Activated CD8-positive, alpha-beta memory T cell treated with anti-CD3 and anti-CD28 coated beads, Interleukin-2, amount 50 U/mL, for 1 hour (primary cell): ENCODE data around the gene POLDIP3.

ENCODE experiments used
- DNase-seq: peaks from one replicate; pipeline ENCODE4 v3.0.0-alpha.2; 2020; ENCODE audit errors: extremely low read depth

POLDIP3 gene, protein sequence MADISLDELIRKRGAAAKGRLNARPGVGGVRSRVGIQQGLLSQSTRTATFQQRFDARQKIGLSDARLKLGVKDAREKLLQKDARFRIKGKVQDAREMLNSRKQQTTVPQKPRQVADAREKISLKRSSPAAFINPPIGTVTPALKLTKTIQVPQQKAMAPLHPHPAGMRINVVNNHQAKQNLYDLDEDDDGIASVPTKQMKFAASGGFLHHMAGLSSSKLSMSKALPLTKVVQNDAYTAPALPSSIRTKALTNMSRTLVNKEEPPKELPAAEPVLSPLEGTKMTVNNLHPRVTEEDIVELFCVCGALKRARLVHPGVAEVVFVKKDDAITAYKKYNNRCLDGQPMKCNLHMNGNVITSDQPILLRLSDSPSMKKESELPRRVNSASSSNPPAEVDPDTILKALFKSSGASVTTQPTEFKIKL

DNA sequence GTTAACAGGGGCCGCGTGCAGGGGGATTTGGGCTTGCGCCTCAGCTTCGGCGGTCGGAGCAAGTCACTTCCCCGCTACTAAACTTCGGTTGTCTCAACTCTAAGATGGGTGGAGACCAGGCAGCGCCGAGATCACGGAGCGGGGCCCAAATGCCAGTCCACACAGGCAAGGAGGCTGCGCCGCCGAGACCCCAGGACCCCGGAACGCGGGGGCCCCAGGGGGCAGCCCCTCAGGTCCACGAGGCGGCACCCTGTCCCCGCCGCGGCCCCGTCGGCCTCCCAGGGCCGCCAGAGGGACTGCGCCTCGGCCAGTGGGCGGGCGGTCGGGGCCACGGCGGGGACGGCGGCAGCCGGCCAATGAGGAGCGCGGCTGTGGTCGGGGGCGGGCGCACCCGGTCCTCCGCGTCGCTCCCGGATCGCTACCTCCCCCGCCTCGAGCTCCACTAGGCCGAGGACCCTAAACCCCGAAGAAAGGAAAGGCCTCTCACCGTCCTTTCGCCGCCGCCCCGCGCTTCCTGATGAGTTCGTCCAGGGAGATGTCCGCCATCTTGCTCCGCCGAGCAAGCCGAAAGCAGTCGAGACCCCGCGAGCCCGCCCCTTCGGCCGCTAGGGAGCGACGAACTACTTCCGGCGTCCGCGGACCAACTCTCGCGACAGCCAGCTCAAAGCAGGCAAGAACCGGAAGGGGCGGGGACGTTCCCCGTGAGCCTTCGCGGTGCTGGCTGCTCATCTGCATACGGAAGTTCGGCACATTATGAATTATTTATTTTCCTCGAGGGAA is at the start of gene POLDIP3:
Gene POLDIP3, minus strand, starts transcription at position 572 of the 780 bp plus-strand sequence. Its CDS starts 26 bp downstream, at position 546.
- peak; percentile 97 for DNase-seq

DNA sequence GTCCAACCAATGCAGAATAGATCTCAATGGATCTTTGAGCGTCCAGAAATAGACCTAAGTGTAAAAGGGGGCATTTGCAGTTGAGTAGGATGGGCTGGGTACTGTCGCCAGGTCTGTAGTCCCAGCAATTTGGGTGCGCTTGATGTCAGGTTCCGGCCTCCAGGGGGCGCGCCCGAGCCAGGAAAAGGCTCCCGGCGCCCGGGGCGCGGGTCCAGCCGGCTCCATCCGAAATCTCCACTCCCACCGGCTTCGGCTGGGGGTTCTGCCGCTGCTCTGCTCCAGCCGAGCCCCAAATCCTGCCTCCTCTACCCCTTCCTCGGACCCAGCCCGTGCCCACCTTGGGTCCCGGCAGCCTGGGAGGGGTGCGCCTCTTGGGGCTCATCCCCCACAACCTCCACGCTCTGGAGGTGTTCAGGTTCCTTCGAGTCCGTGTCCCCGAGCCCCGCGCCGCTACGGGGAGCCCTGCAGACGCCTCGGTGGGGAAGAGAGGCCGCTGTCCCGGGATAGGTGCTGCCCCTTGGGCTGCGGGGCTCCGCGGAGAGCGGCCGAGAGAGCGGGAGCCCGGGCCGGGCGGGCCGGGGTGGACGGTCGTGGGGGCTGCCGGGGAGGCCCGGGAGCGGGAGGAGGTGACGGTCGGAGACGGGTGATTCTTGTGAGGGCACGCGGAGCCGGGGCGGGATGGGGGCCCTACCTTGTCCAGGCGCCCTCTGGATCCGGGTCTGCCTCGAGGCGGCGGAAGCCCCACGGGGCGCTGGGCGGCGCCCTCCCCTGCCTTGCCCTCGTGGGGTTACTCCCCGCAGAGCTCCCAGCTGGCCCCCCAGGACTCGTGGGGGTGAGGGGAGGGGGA is 47.5 kb upstream of the POLDIP3 start:
- peak; percentile 36 for DNase-seq

DNA sequence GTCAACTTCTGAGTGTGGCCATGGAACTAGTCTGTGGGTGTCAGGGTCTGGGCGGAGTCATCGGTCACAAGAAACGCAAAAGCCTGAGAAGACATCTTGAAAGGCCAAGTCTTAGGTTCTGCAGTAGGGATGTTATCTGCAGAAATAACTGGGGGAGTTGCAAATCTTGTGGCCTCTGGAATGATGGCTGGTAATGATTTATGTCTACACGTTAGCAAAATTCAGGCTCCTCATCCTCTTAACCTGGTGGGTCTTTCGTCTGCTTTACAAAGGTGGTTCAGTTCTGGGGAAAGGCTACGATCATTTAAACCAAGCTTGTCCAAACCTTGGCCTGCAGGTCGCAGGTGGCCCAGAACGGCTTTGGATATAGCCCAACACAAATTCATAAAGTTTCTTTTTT is 41.9 kb upstream of the POLDIP3 start:
- DNase-seq: no peak

DNA sequence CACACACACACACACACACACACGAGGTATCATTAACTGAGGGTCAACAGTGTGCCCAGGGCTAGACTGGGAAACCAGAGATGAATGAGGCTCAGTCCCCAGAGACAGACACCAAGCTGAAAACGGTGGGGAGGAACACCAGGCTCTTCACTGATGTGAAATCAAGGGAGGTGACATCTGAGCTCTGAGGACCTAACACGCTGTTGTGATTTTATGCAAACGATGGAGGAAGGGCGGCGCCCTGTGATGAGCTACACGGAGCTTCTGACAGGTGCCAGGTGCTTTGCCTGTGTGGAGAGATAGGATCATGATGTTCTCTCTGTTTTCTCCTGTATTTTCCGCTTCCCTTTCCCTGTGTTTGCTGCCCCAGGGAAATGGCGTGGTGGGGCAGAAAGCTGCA is 41.0 kb upstream of the POLDIP3 start:
- DNase-seq: no peak

DNA sequence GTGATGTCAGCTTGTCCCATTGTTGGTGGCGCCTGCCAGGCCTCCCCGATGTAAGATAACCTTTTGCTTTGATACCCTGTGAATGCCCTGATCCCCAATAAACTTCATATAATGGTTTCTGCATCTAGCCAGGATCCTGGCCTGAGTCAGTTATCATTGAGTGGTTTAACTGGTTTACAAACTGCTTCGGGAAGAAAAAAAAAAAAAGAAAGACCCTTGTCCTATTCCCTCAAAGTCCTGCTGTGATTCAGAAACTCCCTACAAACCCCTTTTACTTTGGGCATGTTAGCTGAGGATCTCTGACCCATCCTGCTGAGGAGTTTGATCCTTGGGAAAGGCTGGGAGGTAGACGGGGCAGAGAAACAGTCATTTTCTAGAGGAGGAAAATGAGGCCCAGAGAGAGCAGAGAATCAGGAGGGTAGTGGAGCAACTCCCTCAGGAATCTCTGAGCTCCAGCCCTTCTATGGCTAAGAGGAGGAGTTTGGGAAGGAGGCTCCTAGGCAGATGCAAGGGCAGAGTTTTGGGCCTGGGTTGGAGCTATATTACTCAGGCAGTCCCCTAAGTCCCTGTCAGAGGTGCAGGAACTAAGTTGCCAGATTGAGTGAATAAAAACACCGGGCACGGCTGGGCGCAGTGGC is 39.9 kb upstream of the POLDIP3 start:
- DNase-seq: no peak

DNA sequence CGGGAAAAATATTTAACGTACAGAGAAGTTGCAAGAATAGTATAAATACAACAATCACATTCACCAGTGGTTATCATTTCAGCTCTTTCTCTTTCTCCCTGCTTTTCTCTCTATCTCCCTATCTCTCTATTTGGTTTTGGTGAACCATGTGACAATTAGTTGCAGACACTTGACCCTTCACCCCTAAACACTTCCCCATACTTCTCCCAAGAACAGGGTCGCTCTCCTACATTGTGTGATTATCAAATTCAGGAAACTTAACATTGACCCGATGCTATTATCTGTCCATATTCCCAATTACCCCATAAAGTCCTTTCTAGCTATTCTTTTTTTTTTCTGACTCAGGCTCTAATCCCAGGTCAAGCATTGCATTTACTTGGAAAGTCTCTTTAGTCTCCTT is 39.3 kb upstream of the POLDIP3 start:
- no peak for DNase-seq

DNA sequence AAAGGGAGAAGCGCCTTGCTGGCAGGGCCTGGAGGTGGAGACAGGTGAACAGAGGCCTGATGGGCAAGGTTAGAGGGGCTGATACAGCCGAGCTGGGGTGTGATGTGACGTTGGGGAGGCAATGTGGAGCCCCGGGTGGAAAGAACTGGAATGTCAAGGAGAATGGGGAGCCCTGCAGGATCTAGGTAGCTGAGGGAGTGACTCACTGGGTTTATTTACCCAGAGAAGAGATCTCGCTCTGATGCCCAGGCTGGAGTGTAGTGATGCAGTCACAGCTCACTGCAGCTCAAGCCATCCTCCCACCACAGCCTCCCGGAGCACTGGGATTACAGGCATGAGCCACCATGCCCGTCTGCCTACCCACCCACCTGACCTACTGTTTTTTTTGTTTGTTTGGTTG is 36.5 kb upstream of the POLDIP3 start:
- no peak for DNase-seq

DNA sequence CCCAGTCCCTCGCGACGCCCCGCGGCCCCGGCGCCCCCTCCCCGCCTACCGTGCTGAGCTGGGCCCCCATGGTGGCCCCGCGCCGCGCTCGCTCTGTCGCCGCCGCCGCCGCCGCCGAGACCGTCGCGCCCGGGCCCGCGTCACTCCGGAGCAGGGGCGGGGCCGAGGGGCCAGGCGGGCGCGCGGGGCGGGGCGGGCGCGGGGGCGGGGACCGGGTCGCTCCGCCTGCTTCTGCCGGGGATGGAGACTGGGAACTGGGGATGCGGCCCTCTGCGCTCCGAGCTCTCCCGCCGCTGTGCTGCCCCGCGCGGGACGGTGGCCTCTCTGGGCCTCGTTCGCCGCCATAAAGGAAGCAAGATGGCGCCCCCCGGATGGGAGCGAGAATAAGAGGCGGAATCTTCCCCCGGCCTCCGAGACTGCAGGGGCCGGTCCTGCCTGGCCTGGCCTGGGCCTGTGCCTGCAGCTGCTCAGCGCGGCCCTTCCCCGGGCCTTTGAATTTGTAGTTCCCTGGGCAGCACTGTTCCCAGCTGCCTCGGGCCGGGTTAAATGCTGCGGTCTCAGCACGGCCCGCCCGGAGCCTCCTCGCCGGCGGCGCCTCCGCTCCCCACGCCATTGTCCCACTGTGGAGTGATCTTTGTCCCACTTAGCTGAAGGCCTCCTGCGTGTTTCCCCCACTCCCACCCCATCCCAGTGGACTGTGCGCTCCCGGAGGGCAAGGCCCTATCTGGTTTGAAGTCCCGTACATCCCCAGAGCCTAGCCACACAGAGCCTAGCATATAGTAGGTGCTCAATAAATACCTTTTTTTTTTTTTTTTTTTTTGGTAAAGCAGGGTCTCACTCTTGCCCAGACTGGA is 34.8 kb upstream of the POLDIP3 start, which contains the start of gene CYB5R3:
Gene CYB5R3, minus strand, starts transcription at position 147 of the 854 bp plus-strand sequence. Its CDS starts 77 bp downstream, at position 70.
- DNase-seq: peak; percentile 18

DNA sequence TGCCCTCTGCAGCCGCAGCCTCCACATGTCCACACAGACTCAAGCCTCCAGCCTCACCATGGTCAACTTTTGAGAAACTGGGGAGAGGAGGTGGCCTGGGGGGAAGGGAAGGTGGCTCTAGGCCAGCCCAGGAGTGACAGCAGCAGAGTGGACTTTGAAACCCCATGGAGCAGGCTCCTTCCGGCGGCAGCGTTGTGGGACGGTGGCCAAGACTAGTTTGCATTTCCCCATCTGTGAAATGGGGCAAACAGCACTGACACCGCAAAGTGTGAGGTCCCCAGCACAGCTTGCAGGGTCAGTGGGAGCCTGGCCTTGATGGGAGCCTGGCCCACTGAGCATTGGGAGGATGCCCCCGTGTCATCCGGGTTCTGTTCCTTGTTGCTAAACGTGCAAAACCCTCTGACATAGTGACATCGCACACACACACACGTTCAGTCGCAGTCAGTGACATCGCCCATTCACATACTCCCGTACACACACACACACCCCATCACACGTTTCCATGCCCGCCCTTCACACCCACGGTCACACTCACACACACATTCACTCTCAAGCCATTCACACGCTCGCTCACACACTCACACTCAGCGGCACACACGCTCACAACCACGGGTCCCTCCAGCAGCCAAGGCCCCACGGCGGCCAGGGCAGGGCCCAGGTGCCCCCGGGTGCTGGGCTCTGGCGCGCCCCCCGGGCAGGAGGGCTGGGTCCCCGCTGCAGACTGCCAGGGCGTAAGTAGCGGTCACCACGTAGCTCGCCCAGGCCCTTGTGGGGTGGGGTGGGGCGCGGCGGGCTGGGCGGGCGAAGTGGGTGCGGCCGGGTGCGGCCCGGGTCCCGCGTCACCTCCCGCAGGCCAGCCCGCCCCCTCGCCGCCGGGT is 33.9 kb upstream of the POLDIP3 start:
- no peak for DNase-seq

DNA sequence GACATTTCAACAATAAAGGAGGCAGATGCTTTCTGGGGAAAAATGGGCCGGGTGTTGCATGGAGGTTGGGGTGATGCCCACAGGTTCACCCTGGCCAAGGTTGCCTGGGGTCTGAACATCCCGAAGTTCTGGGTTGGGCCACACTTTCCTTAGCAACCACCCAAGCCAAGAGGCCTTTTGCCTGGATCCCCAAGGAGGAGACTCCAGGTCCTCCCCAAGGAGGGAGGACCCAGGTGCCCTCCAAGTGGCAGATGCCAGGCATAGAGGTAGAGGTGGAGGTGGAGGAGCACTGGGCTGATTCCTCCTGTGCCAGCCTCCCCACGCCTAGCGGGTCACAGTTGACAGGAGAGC is 33.3 kb upstream of the POLDIP3 start:
- DNase-seq: no peak

DNA sequence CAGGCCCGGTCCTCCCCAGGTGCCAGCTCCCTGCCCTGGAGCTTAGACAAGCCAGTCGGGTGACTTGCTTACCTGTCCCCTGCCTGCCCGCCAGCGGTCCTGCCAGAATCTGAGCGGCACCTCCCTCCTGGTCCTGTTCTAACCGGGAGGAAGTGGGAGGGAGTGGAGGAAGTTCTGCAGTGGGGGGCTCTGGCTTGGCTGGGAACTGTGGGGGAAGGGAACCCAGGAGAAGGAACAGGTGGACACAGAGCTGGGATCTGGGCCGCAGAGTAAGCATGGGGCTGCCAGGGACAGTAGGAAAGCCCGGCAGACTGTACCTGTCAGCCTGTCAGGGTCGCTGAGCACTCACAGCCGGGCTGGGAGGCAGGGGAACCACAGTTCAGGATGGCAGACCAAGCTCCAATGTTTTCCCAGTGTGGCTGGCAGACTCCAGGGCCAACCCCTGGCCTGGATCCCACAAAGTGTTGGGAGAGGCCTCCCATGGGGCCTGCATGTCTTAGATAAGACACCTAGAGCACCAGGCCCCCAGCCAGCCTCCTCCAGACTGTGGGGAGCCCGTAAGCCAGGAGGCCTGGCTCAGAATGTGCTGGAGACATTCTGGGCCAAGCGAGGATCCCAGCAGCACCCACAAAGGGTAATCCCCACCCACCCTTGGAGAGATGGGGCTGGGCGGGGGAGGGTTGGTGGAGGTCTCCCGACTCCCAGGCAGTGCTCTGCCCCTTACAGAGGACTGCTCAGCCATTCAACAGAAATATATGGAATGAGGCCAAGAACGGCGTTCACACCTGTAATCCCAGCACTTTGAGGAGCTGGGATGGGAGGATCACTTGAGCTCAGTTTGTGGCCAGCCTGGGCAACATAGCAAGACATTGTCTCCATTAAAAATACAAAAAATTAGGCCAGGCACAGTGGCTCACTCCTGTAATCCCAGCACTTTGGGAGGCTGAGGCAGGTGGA is 32.2 kb upstream of the POLDIP3 start:
- no peak for DNase-seq

DNA sequence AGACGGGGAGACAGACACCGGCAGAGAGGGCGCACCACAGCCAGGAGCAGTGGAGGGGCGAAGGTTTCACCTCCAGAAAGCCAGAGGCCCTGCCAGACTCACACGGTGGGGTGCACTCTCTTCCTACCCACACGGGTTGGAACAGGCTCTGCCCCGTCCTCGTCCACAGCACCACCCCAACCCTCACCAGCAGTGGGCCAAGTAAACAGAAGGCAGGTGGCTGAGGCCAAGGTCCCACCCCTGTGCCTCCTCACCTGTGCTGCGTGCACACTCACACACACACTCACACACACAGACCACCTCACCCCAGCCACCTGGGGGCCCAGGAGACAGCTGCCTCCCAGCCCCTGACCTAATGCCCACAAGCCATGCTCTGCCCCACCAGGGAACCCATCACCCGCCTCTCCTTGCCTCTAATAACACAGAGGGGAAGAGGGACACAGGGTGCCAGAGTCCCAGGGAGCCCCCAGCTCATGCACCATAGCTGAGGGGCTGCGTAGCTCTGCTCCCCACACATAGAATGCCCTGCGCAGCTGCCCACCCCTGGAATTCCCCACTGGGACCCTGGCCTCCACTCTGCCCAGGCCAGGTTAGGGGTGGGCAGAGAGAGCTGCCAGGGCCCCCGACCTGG is 31.4 kb upstream of the POLDIP3 start:
- no peak for DNase-seq

DNA sequence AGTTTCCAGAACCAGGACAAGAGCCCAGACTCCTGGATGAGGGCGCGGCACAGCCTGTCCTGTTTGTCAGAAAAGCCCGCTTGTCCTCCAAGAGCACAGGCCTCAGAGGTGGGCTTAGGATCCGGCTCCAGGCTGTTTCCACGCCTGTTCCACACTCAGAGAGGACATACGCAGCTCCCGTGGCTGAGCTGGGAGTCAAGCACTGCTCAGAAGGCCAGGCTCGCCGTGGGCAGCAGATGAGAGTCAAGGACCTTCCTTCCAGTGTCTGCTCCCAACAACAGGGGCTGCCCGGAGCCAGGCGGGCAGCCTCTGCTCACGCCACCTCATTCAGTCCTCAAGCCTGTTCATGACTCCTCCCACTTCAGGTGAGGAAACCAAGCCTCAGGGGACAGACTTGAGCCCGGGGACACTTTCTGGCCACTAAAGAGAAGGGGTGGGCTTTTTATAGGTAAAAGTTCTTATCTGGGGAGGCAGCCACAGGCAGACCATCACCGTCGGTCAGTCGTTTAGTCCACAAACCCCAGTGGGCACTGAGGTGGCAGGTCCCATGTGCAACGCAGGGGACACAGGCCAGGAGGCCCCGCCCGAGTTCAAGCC is 30.8 kb upstream of the POLDIP3 start:
- no peak for DNase-seq

DNA sequence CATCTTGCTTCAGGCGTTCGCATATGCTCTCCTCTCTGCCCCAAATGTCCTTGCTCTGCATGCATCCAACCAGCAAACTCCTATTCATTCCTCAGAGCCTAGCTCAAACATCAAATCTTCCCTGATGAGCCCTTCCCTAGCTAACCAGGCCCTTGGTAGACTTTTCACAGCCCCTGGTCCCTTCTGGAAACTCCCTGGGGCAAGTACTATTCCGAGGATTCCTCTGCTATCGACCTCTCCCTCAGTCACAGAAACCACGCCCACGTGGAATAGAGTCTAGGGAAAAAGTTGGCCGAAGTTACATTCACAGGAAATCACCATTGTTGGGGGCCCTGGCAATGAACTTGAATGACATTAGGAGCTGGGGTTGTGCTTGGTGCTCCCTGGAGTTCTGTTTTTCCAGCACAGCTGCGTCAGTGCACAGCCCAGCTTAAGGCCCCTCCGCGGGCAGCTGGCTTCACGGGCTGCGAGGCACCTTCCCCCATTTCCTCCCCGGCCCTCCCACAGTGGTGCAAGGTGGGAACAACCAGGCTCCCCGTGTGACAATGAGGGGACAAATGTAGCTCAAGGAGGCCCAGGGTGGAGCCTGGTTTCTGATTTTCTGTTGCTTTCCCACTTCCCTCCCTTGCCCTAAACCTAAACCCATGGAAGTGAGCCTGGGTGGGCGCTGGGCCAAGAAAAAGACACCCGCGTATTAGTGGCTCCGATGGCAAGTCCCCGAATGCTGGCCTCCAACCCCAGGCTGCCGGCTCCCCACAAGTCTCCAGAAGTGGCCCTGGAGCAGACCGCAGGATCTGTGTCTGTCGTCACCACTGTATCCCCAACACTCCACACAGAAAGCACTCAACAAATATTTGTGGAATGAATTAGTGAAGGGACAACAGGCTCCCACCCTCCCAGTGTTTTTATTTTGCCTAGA is 30.0 kb upstream of the POLDIP3 start:
- DNase-seq: no peak

DNA sequence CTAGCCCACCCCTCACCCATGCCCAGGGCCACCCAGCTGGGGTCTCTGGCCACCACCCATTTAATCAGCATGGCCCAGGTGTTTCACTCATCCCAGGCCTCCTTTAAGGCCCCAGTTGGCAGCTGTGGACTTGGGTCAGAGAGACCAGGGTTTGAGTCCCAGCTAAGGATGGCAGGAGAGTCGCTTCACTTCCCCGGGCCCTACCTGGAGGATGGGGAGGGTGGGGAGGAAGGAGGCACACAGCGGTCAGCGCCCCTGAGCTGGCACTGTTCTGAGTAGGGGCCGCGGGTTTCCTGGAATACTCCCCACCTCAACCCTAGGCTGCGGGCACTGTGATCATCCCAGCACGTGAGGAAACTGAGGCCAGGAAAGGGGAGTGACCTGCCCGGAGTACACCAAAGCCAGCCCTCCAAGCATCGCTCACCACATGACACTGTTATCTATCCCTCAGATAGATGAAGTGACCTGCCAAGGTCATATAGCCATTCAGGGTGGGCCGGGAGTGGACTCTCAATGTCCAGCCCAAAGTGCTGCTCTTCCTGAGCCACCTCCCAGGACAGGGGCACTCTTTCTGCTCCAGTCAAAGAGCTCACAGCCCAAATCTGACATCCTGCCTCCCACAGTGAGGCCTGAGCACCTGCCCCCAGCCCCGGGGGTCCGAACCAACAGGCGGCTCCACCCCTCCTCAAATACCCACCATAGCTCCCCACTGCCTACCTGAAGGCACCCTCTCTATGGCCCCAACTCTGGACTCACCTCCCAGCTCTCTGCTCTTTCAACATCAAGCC is 29.1 kb upstream of the POLDIP3 start:
- DNase-seq: no peak
